HT1080 (cell line): ENCODE results near the gene ASPG. TPM values are rescaled to one million over a fixed set of nuclear protein-coding genes. Genes with fewer than 3 reads are reported as not detected.

ENCODE experiments used
- DNase-seq: peaks from one replicate; pipeline ENCODE4 v3.0.0-alpha.2; 2015; ENCODE audit warnings: low read depth
- total RNA-seq: library from RNA; depleted of rRNA; stranded (reverse); fragments of >200 nt; shearing (Covaris generic); gene quantifications from 2 replicates; pipeline ENCODE4 v1.2.3, GENCODE V29; 2014

Gene ASPG
- total RNA-seq, 1 experiment from 2014 or later, result not detected

GRCh38 chr14:104135121-104135903 is 49.8 kb downstream of the ASPG start:
- DNase-seq, result no peak

GRCh38 chr14:104135904-104136471 is 50.5 kb downstream of the ASPG start:
- no peak for DNase-seq

- DNase-seq, result no peak
Observed at GRCh38 chr14:104136472-104137296, 51.2 kb downstream of the ASPG start.

GRCh38 chr14:104137297-104138097 is 52.0 kb downstream of the ASPG start:
- DNase-seq, result peak; percentile 30

- peak; percentile 25 for DNase-seq
Observed at GRCh38 chr14:104138098-104138717, 52.7 kb downstream of the ASPG start, which contains the start of gene KIF26A. KIF26A (plus strand) TSS chr14:104138587; CDS start chr14:104138723, 136 bp downstream.

- DNase-seq, result no peak
Observed at GRCh38 chr14:104138718-104139459, 53.4 kb downstream of the ASPG start.

- no peak for DNase-seq
Observed at GRCh38 chr14:104139460-104140212, 54.1 kb downstream of the ASPG start.

- no peak for DNase-seq
Observed at GRCh38 chr14:104140213-104140462, 54.6 kb downstream of the ASPG start.

GRCh38 chr14:104140463-104141331 is 55.2 kb downstream of the ASPG start:
- no peak for DNase-seq

GRCh38 chr14:104141621-104142091 is 56.2 kb downstream of the ASPG start:
- no peak for DNase-seq

- no peak for DNase-seq
Observed at GRCh38 chr14:104142136-104142945, 56.8 kb downstream of the ASPG start.

GRCh38 chr14:104142946-104143470 is 57.5 kb downstream of the ASPG start:
- DNase-seq, result no peak

GRCh38 chr14:104143521-104144452 is 58.3 kb downstream of the ASPG start:
- DNase-seq, result no peak

- DNase-seq, result no peak
Observed at GRCh38 chr14:104144453-104144790, 58.9 kb downstream of the ASPG start.

- DNase-seq, result no peak
Observed at GRCh38 chr14:104144911-104145825, 59.7 kb downstream of the ASPG start.
